ENCODE results near the gene AGBL4. TPM values are rescaled to one million over a fixed set of nuclear protein-coding genes. Genes with fewer than 3 reads are reported as not detected.

Gene AGBL4
- total RNA-seq, 1 experiment from 2014 or later = 0.33 TPM

DNA sequence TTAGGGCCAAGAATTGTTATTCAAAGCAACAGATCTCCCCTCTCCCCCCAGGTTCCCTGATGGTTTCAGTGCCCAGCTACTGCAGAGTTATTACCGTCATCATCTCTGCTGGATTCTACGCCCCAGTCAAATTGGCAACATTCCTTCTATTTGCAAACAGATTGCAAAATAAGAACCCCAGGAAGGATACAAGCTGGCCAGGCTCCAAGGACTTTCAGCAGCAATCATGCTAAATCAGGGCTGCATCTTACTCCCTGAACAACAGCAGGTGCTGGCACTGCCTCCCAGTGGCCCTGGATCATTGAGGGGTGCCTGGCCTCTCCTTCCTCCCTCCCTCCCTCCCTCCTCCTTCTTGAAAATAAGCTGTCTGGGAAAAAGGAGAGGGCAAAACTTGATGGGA lies 725.5 kb downstream of the AGBL4 start:
- H3K4me1 ChIP-seq (ENCODE audit: insufficient read depth, low read length) = peaks cover 4% of the 10 kb centered on the region; the same call in 1 of the 2 replicates
- H3F3A ChIP-seq (ENCODE audit: low read length, unreplicated experiment) = no peaks in the 10 kb centered on the region
- H3K4me3 ChIP-seq (ENCODE audit: low read length) = no peak overlapping the region
- H4K20me1 ChIP-seq (ENCODE audit: low read length) = no peaks in the 10 kb centered on the region
- no peak overlapping the region for H3K27ac ChIP-seq (ENCODE audit: low read length)
- no TSS peak for BruUV-seq (replicated peaks)
- no peaks in the 10 kb centered on the region for H3K9me2 ChIP-seq (replicated peaks; ENCODE audit: low read length)
- H3K36me3 ChIP-seq (ENCODE audit: low read depth, low read length) = no peaks in the 10 kb centered on the region
- H3K27me3 ChIP-seq (ENCODE audit: low read length) = no peaks in the 10 kb centered on the region
- intact Hi-C loops (cut with micrococcal nuclease) = no loop called here
- no peak overlapping the region for H3K9ac ChIP-seq (ENCODE audit: low read length)
- TF ChIP-seq EZH2phosphoT487 (IDR thresholded peaks at IDR 0.05; ENCODE audit: borderline replicate concordance, low read length) = no peak
- no peak for TF ChIP-seq EZH2 (IDR thresholded peaks at IDR 0.05; ENCODE audit: low read length, unreplicated experiment)
- TF ChIP-seq, protein P1, sequence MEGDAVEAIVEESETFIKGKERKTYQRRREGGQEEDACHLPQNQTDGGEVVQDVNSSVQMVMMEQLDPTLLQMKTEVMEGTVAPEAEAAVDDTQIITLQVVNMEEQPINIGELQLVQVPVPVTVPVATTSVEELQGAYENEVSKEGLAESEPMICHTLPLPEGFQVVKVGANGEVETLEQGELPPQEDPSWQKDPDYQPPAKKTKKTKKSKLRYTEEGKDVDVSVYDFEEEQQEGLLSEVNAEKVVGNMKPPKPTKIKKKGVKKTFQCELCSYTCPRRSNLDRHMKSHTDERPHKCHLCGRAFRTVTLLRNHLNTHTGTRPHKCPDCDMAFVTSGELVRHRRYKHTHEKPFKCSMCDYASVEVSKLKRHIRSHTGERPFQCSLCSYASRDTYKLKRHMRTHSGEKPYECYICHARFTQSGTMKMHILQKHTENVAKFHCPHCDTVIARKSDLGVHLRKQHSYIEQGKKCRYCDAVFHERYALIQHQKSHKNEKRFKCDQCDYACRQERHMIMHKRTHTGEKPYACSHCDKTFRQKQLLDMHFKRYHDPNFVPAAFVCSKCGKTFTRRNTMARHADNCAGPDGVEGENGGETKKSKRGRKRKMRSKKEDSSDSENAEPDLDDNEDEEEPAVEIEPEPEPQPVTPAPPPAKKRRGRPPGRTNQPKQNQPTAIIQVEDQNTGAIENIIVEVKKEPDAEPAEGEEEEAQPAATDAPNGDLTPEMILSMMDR (conservative IDR thresholded peaks at IDR 0.05; ENCODE audit: low read depth, low read length) = no peak
- H3K79me2 ChIP-seq (ENCODE audit: low read length) = no peaks in the 10 kb centered on the region
- DNase-seq (peak; percentile 28), ATAC-seq (no peak)
- ChIA-PET POLR2A (ENCODE audit: unreplicated experiment) (no interaction called here), CTCF (no interaction called here)
- H3K4me2 ChIP-seq (ENCODE audit: low read length) = no peak overlapping the region
- H2AFZ ChIP-seq (ENCODE audit: low read length) = no peak overlapping the region
- H3K9me3 ChIP-seq (ENCODE audit: low read length) = no peaks in the 10 kb centered on the region

DNA sequence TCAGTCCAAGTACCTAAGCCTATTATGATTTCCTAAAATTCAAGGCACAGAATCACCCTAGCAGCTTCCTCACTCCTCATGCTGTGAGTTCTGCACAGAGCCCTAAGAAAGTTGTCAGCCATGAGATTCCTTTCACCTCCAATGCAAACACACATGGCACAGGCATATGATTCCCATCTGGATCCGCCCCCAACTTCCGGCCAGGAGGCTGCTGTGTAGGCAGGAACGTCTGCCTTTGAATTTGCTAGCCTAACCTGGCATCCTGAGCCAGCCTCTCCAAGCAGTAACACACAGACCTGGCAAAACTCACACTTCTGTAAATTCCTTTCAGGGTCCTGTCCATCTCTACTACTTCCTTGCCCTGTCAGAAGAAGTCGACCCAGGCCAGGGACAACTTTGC lies 726.0 kb downstream of the AGBL4 start:
- Histone ChIP-seq H3K9ac (ENCODE audit: low read length) (no peak overlapping the region), H3K27ac (ENCODE audit: low read length) (no peak overlapping the region), H3K4me3 (ENCODE audit: low read length) (no peak overlapping the region), H3K36me3 (ENCODE audit: low read depth, low read length) (no peaks in the 10 kb centered on the region), H2AFZ (ENCODE audit: low read length) (no peak overlapping the region), H4K20me1 (ENCODE audit: low read length) (no peaks in the 10 kb centered on the region), H3K4me1 (ENCODE audit: insufficient read depth, low read length) (peaks cover 4% of the 10 kb centered on the region; the same call in 1 of the 2 replicates), H3K9me2 (replicated peaks; ENCODE audit: low read length) (no peaks in the 10 kb centered on the region), H3K79me2 (ENCODE audit: low read length) (no peaks in the 10 kb centered on the region), H3F3A (ENCODE audit: low read length, unreplicated experiment) (no peaks in the 10 kb centered on the region), H3K9me3 (ENCODE audit: low read length) (no peaks in the 10 kb centered on the region), H3K4me2 (ENCODE audit: low read length) (no peak overlapping the region), H3K27me3 (ENCODE audit: low read length) (no peaks in the 10 kb centered on the region)
- ChIA-PET POLR2A (ENCODE audit: unreplicated experiment) (no interaction called here), CTCF (no interaction called here)
- intact Hi-C loops (cut with micrococcal nuclease) = no loop called here
- no peak for DNase-seq
- BruUV-seq (replicated peaks) = no TSS peak
- TF ChIP-seq EZH2phosphoT487 (IDR thresholded peaks at IDR 0.05; ENCODE audit: borderline replicate concordance, low read length) = no peak
- no peak for TF ChIP-seq EZH2 (IDR thresholded peaks at IDR 0.05; ENCODE audit: low read length, unreplicated experiment)
- TF ChIP-seq, protein P1 (conservative IDR thresholded peaks at IDR 0.05; ENCODE audit: low read depth, low read length) = no peak
- ATAC-seq = no peak

DNA sequence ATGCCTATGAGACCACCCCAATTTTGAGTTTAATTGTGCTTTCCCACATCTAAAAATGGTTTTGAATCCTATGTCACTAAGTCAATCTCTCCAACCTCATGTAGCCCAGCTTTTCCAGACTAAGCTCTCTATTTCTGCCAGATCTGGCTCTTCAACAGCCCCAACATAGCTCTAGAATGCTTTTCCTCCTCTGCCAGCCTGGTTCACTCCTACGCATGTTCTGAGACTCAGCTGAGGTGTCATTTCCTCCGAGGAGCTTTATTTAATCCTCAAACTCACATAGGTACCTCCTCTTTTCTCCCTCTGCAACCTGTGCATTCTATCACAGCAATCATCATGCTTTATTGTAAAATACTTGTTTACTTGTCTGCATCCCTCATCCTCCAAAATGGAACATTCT lies 729.2 kb downstream of the AGBL4 start:
- Histone ChIP-seq H3K27ac (ENCODE audit: low read length) (no peak overlapping the region), H2AFZ (ENCODE audit: low read length) (no peak overlapping the region), H3K9me3 (ENCODE audit: low read length) (0 out of 2 replicates have a peak, but pooled peaks cover 5% of the 10 kb centered on the region), H3K27me3 (ENCODE audit: low read length) (no peaks in the 10 kb centered on the region), H3K9me2 (replicated peaks; ENCODE audit: low read length) (no peaks in the 10 kb centered on the region), H4K20me1 (ENCODE audit: low read length) (no peaks in the 10 kb centered on the region), H3K4me2 (ENCODE audit: low read length) (no peak overlapping the region), H3K79me2 (ENCODE audit: low read length) (no peaks in the 10 kb centered on the region), H3K4me1 (ENCODE audit: insufficient read depth, low read length) (peaks cover 4% of the 10 kb centered on the region; the same call in 1 of the 2 replicates), H3F3A (ENCODE audit: low read length, unreplicated experiment) (no peaks in the 10 kb centered on the region), H3K9ac (ENCODE audit: low read length) (no peak overlapping the region), H3K36me3 (ENCODE audit: low read depth, low read length) (no peaks in the 10 kb centered on the region), H3K4me3 (ENCODE audit: low read length) (no peak overlapping the region)
- intact Hi-C loops (cut with micrococcal nuclease) = no loop called here
- BruUV-seq (replicated peaks) = no TSS peak
- ChIA-PET CTCF (no interaction called here), POLR2A (ENCODE audit: unreplicated experiment) (no interaction called here)
- no peak for DNase-seq
- TF ChIP-seq, protein P1 (conservative IDR thresholded peaks at IDR 0.05; ENCODE audit: low read depth, low read length) = no peak
- TF ChIP-seq EZH2 (IDR thresholded peaks at IDR 0.05; ENCODE audit: low read length, unreplicated experiment) (no peak), EZH2phosphoT487 (IDR thresholded peaks at IDR 0.05; ENCODE audit: borderline replicate concordance, low read length) (no peak)
- no peak for ATAC-seq
